ENCODE data around the gene KATNBL1. TPM values are rescaled to one million over a fixed set of nuclear protein-coding genes. Genes with fewer than 3 reads are reported as not detected.

Gene KATNBL1
- 10 to 100 TPM; 29.9 to 61.9 (median 32.8) TPM for total RNA-seq

GRCh38 chr15:34209421-34210282 lies at the start of gene KATNBL1:
Gene KATNBL1 (minus strand): TSS chr15:34210096. CDS start chr15:34163676, 46,420 bp downstream.
- 0% methylated on average over 22 of the region's 81 CpGs for WGBS
- peak within 1 kb of the TSS; percentile 67 to 78 (median 68) for H3K4me3 ChIP-seq
- intact Hi-C loops (cut with DNase I): loop anchor here (1.0 to 5.0 kb wide), 2 partner anchors 107 to 147 kb away; partner anchors contain the start of genes EMC7 and PGBD4
- peaks cover 15 to 22% (median 20%) of the 10 kb centered on the region in 4 donors for H3K4me1 ChIP-seq
- H3K27me3 ChIP-seq: no peaks in the 10 kb centered on the region
- H3K9me3 ChIP-seq: no peaks in the 10 kb centered on the region
- H3K36me3 ChIP-seq: peaks cover 0 to 10% (median 5%) of the 10 kb centered on the region in 4 donors
- peak; percentile 79 to 85 for TF ChIP-seq POLR2AphosphoS5 (IDR thresholded peaks at IDR 0.05)
- no peak for TF ChIP-seq POLR2A (IDR thresholded peaks at IDR 0.05; ENCODE audit: low read depth)
- peak; percentile 92 to 98 (median 96) for TF ChIP-seq CTCF (IDR thresholded peaks at IDR 0.05)
- H3K27ac ChIP-seq (replicated peaks in 1 of 4): peak within 1 kb of the TSS; percentile 83 to 90 (median 86)
- DNase-seq (ENCODE audit: extremely low spot score): peak; percentile 98

GRCh38 chr15:34259566-34259965 lies 49.7 kb upstream of the KATNBL1 start:
- Histone ChIP-seq H3K4me1 (no peaks in the 10 kb centered on the region), H3K27me3 (no peaks in the 10 kb centered on the region), H3K4me3 (no peak overlapping the region), H3K27ac (replicated peaks in 1 of 4) (no peak overlapping the region), H3K9me3 (no peaks in the 10 kb centered on the region), H3K36me3 (peaks cover 0 to 54% (median 32%) of the 10 kb centered on the region in 4 donors)
- TF ChIP-seq POLR2AphosphoS5 (IDR thresholded peaks at IDR 0.05) (no peak), CTCF (IDR thresholded peaks at IDR 0.05) (no peak), POLR2A (IDR thresholded peaks at IDR 0.05; ENCODE audit: low read depth) (no peak), EP300 (IDR thresholded peaks at IDR 0.05) (no peak)
- WGBS: 84% methylated on average over 3 of the region's 3 CpGs
- no peak for DNase-seq (ENCODE audit: extremely low spot score)
- intact Hi-C loops (cut with DNase I): no loop called here

- TF ChIP-seq EP300 (IDR thresholded peaks at IDR 0.05) (no peak), POLR2AphosphoS5 (IDR thresholded peaks at IDR 0.05) (no peak), CTCF (IDR thresholded peaks at IDR 0.05) (no peak), POLR2A (IDR thresholded peaks at IDR 0.05; ENCODE audit: low read depth) (no peak)
- no peaks in the 10 kb centered on the region for H3K4me1 ChIP-seq
- intact Hi-C loops (cut with DNase I): no loop called here
- H3K9me3 ChIP-seq: no peaks in the 10 kb centered on the region
- DNase-seq (ENCODE audit: extremely low spot score): no peak
- no peak overlapping the region for H3K27ac ChIP-seq (replicated peaks in 1 of 4)
- no peaks in the 10 kb centered on the region for H3K27me3 ChIP-seq
- WGBS: 71% methylated on average over 2 of the region's 2 CpGs
- H3K36me3 ChIP-seq: peaks cover 9 to 69% (median 44%) of the 10 kb centered on the region in 4 donors
- H3K4me3 ChIP-seq: no peak overlapping the region
These were observed 48.3 kb upstream of the KATNBL1 start for GRCh38 chr15:34258151-34258550.

GRCh38 chr15:34252545-34252944 lies 42.6 kb upstream of the KATNBL1 start:
- Histone ChIP-seq H3K27ac (replicated peaks in 1 of 4) (no peak overlapping the region), H3K4me1 (peaks cover 0 to 11% (median 0%) of the 10 kb centered on the region in 4 donors), H3K27me3 (no peaks in the 10 kb centered on the region), H3K36me3 (peaks cover 25 to 88% (median 72%) of the 10 kb centered on the region in 4 donors), H3K4me3 (no peak overlapping the region), H3K9me3 (no peaks in the 10 kb centered on the region)
- TF ChIP-seq EP300 (IDR thresholded peaks at IDR 0.05): no peak
- TF ChIP-seq POLR2AphosphoS5 (IDR thresholded peaks at IDR 0.05): no peak
- no peak for TF ChIP-seq POLR2A (IDR thresholded peaks at IDR 0.05; ENCODE audit: low read depth)
- TF ChIP-seq CTCF (IDR thresholded peaks at IDR 0.05): no peak
- no peak for DNase-seq (ENCODE audit: extremely low spot score)
- intact Hi-C loops (cut with DNase I): no loop called here
